HG03159 (cell line): ENCODE results near the gene NLRP7.
"Not testable (repeated sequence)": the region's sequence is repeated elsewhere in the genome, so short reads cannot be mapped to it uniquely, and the experiment has no call there.

Experiments
- ATAC-seq: cut with Tn5 transposase; IDR thresholded peaks from one replicate; pipeline ENCODE4 v1.9.1; 2021; ENCODE audit warnings: mild to moderate bottlenecking, moderate library complexity; ENCODE audit not compliant: unreplicated experiment

Gene NLRP7

DNA sequence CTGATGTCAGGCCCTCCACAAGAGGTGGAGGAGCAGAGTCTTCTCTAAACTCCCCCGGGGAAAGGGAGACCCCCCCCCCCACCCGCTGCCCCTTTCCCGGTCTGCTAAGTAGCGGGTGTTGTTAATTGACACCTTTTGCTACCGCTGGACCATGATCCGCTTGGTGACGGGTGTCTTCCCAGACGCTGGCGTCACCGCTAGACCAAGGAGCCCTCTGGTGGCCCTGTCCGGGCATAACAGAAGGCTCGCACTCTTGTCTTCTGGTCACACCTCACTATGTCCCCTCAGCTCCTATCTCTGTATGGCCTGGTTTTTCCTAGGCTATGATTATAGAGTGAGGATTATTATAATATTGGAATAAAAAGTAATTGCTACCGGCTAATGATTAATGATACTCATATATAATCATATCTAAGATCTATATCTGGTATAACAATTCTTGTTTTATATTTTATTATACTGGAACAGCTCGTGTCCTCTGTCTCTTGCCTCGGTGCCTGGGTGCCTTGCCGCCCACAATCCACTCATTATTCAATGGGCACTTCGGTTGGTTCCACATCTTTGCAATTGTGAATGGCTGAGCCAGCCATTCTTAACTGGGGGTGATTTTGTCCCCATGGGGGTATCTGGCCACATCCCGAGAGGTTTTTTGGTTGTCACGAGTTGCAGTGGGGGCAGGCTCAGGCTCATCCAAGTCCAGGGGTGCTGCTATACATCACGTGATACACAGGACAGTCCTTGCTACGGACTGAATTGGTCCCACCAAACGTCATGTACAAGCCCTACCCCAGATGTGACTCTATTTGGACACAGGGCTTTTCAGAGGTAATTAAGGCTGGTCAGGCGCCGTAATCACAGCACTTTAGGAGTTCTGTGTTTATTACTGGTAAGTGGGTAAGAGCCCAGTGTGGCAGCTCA lies 27.4 kb downstream of the NLRP7 start:
- not testable (repeated sequence) for ATAC-seq

DNA sequence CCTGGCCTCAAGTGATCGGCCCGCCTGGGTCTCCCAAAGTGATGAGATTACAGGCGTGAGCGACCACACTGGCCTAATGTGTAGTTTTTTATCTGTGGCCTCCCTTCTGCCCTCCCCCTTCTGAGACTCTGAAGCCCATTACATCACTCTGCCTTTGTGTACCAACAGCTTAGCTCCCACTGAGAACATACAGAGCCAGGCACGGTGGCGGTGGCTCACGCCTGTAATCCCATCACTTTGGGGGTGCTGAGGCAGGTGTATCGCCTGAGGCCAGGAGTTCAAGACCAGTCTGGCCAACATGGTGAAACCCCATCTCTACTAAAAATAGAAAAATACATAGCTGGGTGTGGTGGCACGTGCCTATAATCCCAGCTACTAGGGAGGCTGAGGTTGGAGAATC lies 28.8 kb downstream of the NLRP7 start:
- no peak for ATAC-seq

DNA sequence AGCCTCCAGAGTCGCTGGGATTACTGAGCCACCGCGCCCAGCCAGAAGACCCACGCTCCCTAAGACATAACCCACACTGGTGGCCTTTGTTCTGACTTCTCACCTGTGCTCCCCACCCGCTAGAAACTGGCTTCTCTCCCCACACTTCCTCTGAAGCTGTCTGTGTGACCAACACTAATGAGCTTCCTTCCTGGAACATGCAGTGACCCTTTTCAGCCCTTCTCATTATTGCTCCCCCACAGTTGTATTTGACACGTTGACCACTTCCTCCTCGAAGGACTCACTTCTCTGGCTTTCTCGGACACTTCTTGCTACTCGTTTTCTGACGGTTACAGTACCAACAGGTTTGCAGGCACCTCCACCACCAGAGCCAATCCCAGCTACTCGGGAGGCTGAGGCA lies 30.5 kb downstream of the NLRP7 start:
- no peak for ATAC-seq

DNA sequence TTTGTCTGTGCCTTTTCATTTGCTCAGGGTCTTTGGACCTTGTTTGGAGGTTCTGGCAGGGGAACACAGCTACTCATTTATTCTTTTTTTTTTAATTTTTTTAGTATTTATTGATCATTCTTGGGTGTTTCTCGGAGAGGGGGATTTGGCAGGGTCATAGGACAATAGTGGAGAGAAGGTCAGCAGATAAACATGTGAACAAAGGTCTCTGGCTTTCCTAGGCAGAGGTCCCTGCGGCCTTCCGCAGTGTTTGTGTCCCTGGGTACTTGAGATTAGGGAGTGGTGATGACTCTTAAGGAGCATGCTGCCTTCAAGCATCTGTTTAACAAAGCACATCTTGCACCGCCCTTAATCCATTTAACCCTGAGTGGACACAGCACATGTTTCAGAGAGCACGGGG lies 39.4 kb downstream of the NLRP7 start:
- ATAC-seq: not testable (repeated sequence)

DNA sequence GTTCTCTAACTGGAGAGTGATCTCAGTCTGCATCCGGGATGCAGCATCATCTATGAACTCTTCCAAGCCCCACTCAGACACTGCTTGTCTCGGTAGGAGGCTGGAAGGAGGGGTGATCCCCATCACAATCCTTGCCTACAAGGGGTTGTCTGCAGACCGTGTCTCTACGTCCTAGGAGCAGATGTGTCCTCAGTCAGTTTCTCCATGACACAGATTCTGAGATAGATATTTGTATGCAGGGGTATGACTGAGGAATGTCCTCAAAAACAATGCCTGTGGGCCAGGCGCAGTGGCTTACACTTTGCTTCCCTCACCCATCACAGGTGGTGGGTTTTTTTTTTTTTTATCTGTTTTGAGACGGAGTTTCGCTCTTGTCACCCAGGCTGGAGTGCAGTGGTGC lies 40.5 kb downstream of the NLRP7 start:
- ATAC-seq: no peak

DNA sequence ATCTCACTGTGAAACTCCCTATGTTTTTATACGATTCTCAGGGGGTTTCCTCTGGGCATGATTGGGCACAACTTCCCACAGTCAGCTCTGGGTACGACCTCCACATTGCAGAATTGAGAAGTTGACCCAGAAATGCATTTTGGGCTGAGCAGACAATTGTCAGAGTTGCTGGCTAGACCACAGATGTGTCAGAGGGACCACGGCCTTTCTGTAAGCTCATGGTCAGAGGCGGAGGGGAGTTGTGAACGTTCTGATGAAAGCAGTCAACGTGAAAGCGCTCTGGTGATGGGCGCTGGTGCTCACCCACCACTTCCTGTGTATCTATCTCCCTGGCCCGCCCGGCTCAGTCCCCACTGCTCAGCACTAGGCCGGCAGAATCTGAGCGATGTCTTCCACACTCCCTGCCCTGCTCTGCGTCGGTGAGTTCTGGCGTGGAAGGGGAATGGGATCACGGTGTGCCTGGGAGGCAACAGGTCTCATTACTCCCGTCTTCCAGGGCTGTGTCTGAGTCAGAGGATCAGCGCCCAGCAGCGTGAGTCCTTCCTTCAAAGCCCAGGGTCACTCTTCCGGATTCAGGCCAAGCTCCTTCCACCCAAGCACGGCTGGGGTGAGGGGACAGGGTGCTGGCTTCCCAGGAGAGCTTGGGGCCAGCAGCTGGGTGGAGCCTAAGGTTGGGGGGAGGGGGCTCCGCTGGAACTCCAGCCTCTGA lies 41.4 kb downstream of the NLRP7 start, which contains the start of gene NCR1:
Gene NCR1, plus strand, starts transcription at position 346 of the 709 bp plus-strand sequence. Its CDS starts 40 bp downstream, at position 386.
- ATAC-seq: no peak

DNA sequence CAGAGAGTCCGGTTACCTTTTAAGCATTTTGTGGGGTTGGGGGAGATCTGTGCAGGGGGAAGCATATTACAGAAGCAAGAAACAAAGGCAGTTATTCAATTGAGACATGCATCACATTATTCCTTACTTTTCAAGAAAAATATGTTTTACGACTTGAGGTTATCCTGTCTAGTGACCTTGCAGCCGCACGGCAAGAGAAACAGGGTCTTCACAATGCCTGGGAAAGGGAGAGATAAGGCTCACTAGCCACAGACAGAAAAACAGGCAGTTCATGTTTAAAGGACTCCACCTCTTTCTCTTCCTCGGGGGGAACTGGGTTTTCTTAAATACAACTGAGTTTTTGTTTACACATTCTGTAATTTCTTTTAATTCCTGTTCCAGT lies 41.9 kb downstream of the NLRP7 start:
- no peak for ATAC-seq

DNA sequence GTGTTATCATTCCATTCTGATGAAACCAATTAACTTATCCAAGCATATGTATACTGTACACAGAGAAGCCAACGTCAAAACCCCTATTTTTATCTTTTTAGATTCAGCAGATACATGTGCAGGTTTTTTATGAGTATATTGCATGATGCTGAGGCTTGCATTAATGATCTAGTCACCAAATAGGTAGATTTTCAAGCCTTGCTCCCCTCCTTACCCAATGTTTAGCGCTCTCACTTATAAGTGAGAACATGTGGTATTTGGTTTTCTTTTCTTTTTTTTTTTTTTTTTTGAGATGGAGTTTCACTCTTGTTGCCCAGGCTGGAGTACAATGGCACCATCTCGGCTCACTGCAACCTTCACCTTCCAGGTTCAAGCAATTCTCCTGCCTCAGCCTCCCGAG lies 43.1 kb downstream of the NLRP7 start:
- not testable (repeated sequence) for ATAC-seq

DNA sequence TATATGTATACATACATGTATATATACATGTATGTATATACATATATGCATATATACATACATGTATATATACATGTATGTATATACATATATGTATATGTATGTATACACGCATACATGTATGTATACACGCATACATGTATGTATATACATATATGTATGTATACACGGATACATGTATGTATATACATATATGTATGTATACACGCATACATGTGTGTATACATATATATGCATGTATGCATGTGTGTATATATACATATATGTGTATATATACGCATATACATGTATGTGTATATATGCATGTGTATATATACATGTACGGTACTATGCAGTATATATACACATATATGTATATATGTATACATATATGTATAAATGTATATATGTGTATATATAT lies 44.0 kb downstream of the NLRP7 start:
- no peak for ATAC-seq

DNA sequence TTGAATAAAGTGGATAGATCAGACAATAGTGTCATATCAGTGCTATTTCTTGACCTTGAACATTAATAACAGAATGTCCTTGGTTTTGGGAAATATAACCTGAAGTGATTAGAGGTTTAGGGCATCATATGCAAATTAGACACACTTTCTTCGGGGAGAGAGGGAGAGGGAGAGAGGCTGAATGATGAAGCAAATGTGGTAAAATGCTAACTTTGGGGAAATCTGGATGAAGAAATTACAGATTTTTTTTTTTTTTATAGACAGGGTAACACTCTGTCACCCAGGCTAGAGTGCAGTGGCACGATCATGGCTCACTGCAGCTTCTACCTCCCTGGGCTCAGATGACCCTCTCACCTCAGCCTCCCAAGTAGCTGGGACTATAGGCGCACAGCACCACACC lies 45.3 kb downstream of the NLRP7 start:
- ATAC-seq: no peak

DNA sequence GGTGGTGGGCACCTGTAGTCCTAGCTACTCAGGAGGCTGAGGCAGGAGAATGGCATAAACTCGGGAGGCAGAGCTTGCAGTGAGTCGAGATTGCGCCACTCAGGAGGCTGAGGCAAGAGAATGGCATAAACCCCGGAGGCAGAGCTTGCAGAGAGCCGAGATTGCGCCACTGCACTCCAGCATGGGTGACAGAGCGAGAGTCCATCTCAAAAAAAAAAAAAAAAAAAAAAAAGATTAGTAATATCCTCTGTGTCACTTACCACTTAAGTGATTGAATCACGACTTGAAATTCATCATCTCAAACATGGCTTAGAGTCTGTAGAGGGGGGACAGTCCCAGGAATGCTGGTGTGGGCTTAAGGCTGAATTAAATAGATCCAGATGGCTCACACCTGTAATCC lies 46.2 kb downstream of the NLRP7 start:
- ATAC-seq: not testable (repeated sequence)

DNA sequence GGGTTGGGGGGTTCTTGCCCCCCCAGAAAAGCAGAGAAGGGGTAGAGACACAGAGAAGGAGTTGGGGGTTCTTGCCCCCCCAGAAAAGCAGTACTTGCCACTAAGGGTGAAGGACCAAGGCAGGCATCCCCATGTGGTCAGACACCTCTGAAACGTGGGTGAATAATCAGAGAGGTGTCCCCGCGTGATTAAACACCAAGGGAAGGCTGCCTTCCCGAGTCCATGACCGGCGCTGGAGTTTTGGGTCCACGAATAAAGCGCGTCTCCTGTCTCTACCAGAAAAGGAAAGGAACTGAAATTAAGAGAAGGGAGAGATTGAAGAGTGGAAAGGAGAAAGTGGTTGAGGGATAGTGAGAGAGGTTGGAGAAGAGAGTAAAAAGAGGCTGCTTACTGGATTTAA lies 47.7 kb downstream of the NLRP7 start:
- ATAC-seq: not testable (repeated sequence)

DNA sequence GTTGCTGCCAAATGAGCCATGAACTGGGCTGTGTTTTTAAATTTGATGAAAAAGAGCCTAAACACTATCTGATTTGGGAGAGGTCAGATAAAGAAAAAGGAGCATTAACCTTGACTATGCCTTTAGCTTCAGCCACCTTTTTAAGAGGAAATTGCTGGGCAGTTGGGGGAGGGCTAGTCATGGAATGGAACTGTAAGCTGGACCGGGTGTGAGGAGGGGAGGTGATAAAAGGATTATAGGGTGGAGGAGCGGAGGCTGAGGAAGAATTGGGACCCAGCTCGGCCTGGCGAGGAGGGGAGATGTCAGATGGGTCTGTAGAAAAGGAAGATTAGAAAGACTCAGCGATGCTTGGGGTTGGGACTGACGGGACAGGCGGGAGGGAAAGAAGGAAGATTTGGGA lies 48.6 kb downstream of the NLRP7 start:
- not testable (repeated sequence) for ATAC-seq

DNA sequence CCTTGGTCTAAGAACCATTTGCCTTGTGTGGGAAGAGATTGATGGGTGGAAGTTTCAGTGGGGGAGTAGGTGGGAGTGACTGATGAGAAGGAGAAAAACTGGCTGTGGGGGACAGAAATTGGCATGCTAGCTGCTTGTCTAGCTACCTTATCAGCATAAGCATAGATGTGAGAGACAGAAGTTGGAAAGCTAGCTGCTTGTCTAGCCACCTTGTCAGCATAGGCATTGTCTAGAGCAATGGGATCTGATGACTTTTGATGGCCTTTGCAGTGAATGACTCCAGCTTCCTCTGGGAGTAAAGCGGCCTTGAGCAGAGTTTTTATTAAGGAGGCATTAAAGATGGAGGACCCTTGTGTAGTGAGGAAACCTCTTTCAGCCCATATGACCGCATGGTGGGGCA lies 51.3 kb downstream of the NLRP7 start:
- ATAC-seq: no peak

DNA sequence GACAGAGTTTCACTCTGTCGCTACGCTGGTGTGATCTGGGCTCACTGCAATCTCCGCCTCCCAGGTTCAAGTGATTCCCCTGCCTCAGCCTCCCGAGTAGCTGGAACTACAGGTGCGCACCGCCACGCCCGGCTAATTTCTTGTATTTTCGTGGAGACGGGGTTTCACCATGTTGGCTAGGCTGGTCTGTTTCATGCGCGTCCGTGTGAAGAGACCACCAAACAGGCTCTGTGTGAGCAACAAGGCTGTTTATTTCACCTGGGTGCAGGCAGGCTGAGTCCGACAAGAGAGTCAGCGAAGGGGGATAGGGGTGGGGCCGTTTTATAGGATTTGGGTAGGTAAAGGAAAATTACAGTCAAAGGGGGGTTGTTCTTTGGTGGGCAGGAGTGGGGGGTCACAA lies 53.2 kb downstream of the NLRP7 start:
- not testable (repeated sequence) for ATAC-seq

DNA sequence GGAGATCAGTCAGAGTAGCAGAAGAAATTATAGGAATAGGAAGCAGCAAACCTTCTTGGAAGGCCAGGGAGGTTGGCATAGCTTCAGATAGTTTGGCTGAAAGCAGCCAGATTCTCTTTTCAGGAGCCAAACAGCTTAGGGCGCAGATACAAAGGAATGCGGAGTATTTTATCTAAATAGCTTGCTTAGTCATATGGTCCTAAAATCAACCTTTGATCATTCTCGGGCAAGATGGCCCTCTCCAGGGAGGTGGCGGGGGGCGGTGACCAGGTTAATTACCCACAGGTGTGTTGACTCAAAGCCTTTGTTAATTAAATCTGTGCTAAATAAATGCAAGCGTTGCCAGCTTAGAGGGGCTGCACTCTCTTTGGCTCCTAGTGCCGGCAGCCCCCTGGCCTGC lies 53.9 kb downstream of the NLRP7 start:
- no peak for ATAC-seq

DNA sequence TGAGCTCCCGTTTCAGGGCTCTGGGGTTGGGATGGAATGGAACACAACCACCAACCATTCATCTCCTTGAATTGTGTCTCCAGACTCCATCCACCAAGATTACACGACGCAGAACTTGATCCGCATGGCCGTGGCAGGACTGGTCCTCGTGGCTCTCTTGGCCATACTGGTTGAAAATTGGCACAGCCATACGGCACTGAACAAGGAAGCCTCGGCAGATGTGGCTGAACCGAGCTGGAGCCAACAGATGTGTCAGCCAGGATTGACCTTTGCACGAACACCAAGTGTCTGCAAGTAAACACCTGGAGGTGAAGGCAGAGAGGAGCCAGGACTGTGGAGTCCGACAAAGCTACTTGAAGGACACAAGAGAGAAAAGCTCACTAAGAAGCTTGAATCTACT lies 57.8 kb downstream of the NLRP7 start:
- ATAC-seq: no peak

DNA sequence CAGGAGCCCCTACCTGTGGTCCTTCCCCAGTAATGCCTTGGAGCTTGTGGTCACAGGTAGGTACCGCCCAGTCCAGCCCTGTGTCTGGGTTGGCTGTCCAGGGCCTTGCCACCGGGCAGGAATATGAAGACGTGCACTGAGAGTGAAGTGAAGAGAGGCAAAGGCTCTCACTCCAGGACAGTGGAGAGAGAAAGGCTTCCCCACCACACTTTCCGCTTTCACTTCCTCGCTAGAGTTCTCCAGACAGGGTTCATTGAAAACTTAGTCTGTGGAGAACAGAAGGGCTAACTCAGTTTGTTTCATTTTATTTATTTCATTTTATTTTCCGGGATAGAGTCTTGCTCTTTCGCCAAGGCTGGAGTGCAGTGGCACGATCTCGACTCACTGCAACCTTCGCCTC lies 59.1 kb downstream of the NLRP7 start:
- ATAC-seq: no peak

DNA sequence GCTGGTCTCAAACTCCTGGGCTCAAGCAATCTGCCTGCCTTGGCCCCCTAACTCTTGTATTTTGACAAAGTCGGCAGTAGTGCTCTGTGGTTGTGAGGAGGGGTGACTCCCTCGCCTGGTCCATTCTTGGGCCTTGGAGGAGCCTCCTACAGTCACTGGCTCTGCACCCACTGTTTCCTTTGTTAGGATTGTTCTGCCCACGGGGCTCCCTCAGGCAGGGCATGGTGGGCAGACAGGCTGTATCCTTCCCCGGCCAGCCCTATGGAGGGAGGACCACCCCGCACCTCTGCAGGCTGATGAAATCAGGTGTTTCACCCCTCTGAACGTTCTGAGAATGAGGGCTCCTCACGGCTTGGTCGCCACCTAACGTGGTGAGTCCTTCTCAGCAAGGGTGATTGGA lies 64.1 kb downstream of the NLRP7 start:
- no peak for ATAC-seq

DNA sequence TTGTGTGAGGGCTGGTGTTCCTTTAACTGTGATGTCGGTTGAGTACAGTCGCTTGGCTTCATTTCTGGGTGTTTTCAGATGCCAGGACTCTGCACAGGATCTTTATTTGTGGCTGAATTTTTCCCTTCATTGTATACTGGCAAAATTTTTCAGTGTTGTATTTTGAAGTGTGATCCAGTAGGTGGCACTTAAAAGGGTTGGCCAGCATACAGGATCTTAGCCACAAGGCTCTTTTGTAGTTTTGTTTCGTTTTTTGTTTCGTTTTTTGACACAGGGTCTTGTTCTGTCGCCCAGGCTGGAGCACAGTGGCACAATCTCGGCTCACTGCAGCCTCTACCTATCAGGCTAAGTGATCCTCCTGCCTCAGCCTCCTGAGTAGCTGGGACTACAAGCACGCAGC lies 64.6 kb downstream of the NLRP7 start:
- ATAC-seq: no peak

DNA sequence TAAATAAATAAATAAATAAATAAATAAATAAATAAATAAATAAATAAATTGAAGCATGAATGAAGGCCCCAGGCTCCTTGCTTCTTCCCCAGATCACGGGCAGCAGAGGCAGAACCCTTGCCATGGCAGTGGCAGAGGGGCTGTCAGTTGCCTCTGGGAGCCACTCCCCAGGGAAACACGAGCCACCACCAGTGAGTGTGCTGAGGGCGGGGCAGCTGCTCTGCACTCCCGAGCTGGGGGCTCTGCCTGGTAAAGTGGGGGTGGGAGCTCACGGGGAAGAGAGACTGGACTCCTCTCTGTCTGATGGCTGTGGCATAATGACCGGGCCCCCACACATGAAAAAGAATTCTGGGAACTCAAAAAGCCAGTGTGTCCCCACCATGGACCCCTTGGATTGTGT lies 65.4 kb downstream of the NLRP7 start:
- no peak for ATAC-seq

DNA sequence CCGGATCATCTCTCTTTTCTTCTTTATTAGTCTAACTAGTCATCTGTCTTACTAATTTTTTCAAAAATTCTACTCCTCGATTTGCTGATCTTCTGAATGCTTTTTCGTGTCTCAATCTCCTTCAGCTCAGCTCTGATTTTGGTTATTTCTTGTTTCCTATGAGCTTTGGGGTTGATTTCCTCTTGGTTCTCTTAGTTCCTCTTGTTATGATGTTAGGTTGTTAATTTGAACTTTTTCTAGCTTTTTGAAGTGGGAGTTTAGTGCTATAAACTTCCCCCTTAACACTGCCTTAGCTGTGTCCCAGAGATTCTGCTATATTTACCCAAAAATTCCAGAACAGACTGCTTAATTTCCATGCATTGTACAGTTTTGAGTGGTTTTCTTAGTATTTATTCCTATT lies 69.9 kb downstream of the NLRP7 start:
- no peak for ATAC-seq
